ENCODE measurements around the gene SLC17A8.
A peak's percentile ranks its signal among the peaks of the same experiment; 100 is the strongest.

The SLC17A8 gene

DNA sequence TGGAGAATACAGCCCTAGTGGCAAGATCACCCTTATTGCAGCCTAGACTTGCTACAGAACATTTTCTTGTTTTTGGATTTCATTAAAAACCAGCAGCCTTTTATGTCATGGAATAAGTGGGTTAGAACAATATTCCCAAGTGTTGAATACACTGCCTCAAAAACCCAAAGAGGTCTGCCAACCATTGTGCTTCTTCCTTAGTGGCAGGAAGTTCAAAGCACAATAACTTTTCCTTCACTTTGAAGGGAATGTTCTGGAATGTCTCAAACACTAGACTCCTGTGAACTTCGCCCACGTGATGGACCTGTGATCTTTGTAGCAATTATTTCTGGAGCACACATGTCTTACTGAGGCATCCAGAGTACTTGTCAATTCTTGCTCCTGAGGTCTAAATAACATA is 8.5 kb downstream of the SLC17A8 start:
- DNase-seq (ENCODE audit: insufficient read length, low spot score) (no peak), FAIRE-seq (no peak)

DNA sequence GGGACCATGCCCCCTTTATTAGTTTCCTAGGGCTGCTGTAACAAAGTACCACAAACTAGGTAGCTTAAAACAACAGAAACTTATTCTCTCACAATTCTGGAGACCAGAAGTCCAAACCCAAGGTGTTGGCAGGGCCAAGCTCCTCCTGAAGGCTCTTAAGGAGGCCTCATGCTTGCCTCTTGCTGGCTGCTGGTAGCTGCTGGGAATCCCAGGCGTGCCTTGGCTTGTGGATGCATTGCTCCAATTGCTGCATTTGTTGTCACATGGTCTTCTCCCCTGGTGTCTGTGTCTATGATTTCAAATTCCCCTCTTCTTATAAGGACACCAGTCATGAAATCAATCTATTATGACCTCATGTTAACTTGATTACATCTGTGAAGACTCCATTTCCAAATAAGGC is 11.2 kb downstream of the SLC17A8 start:
- FAIRE-seq (no peak), DNase-seq (ENCODE audit: insufficient read length, low spot score) (no peak)

DNA sequence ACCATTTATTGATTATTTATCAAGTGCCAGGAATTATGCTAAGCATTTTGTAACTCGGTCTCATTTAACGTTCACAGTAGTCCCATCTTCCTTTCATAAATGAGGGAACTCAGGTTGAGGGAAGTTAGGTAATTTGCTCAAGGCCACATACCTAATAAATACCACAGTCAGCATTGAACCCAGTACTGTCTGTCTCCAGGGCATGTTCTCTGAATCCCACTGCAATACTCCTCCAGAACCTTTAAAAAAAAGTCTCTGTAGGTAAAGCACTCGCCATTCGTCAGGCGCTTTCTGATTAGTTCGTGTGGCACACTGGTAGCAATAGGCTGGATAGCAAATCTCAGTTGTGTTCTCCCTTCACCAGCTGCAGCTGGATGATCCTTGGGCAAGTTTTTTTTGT is 14.3 kb downstream of the SLC17A8 start:
- FAIRE-seq (no peak), DNase-seq (ENCODE audit: insufficient read length, low spot score) (no peak)

DNA sequence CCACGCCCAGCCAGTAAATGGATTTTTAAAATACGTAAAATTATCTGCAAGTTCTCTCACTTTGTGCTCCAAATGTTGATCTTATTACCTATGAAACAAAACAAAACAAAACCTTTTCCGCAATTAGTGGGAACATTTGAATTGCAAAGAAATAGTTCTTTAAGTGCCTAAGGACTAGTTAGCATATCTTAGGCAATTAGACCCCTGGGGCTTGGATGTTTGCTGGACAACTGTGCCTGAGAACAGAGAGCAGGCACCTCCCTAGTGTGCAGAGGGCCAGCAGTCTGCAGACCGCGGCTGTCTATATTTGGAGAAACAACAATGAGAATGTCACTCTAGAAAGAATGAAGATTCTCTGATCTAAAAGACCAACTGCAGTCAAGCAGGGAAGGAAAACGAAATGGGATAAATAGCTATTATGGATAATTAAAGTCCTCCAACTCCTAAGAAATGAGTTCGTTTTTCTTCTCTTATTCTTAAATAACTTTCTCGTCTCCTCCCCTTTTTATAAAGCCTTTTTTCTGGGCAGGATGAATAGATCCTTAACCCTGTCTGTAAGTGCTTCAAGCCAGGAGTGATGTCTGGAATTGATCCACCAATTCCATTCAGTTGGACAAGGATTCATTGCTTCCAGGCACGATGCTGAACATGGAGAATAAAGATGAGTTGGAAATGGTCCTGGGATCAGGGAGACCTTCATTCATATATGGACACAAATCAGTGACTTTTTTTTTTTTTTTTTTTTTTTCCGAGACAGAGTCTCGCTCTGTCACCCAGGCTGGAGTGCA is 16.2 kb downstream of the SLC17A8 start:
- FAIRE-seq, result no peak
- no peak for DNase-seq (ENCODE audit: insufficient read length, low spot score)

DNA sequence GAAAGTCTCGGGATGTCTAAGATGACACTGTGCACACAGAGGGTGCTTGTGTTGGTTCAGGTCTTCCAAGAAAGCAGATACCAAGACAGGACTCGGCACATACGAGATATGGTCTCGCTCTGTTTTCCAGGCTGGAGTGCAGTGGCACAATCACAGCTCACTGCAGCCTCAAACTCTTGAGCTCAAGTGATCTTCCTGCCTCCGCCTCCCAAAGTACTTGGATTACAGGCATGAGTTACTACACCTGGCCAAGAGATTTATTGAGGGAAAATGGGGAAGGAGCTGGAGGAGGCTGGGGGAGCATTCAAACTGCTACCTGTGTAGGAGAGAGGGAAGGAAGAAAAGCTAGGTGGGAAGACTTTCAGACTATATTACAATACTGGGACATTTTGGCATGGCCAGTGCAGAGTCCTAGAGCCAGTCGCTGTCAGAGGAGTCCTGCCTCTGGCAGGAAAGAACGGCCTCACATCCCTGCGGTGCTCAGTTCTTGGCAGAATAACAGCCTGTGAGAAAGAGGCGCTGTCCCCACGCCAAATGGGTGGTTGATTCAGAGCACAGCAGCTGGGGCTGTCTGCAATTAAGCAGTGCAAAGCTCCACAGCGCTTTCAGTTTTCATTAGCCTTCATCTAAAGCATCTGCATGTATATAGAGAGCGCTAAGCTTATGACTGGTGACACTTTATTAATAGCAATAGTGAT is 18.3 kb downstream of the SLC17A8 start:
- peak; percentile 44 for FAIRE-seq
- no peak for DNase-seq (ENCODE audit: insufficient read length, low spot score)

DNA sequence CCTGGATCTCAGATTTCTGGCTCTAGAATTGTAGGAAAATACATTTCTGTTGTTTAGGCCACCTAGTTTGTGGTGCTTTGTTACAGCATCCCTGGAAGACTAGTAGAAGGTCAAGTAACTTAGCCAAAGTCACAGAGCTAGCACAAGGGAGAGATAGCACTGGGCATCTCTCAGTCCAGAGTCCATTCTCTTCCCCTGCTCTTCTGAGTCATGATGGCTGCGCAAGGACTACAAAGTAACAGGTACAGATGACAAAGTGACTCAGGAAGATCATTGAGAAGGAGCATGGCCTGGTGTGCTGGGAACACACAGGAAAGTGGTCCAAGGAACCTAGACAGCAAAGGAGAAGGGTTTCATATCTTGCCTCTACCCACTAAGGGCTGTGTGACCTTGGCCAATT is 19.3 kb downstream of the SLC17A8 start:
- FAIRE-seq (no peak), DNase-seq (ENCODE audit: insufficient read length, low spot score) (no peak)

DNA sequence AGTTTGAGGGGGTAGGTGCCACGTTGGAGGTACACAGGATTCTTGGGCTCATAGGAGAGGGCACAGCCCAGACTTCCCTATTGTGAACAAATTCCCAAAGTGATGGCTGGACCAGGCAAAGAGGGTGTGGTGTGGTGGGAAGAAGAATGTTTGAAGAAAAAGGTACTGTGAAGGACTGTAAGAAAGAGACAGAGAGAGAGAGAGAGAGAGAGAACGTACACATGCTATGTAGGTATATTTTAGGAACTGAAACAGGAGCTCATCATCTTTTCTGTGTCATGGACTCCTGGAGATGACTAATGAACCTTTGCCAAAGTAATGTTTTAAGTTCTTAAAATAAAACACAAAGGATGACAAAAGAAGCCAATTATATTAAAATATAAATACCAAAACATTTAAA is 24.5 kb downstream of the SLC17A8 start:
- DNase-seq (ENCODE audit: insufficient read length, low spot score), result no peak
- no peak for FAIRE-seq

DNA sequence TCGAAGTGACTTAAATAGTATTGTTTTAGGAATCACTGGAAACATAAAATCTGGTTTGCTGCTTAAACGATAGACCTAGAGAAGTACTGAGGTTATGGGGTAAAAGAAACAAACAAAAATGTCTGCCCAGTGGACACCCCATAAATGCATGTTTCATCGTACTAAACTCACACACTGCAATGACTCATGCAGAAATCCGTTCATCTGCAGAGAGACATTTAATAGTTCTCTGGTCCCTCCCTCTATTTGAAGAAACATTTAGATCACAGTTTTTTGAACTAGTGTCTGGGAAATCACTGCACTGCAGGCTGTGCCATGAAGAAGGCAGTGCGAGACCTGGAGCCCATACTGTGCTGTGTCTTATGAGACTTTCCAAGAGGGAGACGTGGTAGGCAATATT is 25.5 kb downstream of the SLC17A8 start:
- DNase-seq (ENCODE audit: insufficient read length, low spot score), result no peak
- FAIRE-seq, result no peak

DNA sequence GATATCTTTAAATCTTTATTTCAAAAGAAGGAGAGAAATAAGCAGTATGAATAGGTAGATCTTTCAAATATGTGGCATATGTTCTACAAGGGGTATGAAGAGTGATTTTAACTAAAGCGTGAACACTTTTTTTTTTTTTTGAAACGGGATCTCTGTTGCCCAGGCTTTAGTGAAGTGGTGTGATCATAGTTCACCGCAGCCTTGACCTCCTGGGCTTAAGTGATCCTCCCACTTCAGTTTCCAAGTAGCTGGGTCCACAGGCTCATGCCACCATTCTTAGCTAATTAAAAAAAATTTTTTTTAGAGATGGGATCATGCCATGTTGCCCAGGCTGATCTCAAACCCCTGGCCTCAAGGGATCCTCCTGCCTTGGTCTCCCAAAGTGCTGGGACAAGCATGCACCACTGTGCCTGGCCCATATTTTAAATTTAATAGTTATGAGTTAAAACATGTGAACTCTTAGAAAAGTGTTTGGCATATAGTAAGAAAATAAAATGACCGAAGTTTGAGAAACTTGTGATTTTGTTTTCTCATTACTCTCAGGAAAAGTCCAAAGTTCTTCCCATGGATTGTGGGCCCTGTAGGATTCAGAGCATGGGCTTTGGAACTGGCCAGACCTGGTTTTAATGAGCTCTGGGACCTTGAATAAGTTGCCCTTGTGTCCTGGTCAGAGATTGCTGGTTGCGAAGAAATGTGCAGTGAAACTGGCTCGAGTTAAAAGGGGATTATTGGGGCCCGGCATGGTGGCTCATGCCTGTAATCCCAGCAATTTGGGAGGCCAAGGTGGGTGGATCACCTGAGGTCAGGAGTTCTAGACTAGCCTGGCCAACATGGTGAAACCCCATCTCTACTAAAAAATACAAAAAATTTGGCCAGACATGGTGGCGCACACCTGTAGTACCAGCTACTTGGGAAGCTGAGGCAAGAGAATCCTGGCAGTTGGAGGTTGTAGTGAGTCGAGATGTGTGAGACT is 27.0 kb downstream of the SLC17A8 start:
- no peak for FAIRE-seq
- no peak for DNase-seq (ENCODE audit: insufficient read length, low spot score)

DNA sequence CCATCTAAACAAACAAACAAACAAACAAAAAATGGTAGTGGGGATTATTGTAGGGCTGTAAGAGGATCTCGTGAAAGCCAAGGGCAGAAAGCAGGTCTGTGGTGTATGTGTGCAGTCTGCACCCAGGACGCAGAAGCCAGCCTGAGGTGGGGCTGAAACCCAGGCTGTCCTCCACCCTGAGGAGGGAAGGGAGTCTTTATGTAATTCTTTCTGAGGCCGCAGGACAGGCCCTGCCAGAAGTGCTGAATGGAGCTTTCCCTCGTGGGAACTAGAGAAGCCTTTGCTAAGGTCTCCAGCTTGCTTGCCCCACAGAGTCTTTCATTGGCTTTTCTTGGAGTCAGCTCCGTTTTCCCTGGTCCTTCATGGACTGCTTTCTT is 27.7 kb downstream of the SLC17A8 start:
- FAIRE-seq (no peak), DNase-seq (ENCODE audit: insufficient read length, low spot score) (no peak)

DNA sequence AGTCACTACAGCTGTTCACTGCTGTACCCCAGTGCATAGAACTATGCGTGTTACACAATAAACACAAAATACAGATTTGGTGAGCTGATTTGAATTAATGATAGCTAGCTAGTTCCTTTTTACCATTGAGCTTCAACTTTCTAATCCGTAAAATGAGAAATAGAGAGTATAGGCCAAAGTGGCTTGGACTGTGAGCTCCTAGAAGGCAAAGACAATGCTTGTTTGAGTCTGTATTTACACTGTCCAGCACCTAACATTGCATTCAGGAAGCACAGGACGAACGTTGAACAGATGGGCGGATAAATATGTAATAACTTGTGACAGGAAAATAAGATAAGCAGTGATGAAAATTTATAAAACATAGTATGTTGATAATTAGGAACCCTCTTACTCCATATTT is 31.5 kb downstream of the SLC17A8 start:
- DNase-seq (ENCODE audit: insufficient read length, low spot score), result no peak

DNA sequence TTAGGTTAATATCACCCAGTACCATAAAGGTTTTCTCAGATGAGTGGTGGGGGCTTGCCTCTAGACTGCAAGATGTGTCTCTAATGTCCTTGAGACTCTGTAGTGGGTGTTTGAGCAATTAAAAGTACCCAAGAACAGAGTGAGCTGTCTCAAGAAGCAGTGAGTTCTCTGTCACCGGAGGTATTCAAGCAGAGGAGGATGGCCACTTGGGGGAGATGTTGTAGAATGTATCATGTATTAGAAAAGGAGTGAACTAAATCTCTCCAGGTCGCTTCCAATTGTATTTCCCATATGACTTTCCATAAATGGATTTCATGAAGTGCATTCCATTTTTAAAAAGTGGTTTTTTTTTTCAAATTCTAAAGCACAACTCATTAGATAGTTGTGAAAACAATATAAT is 35.0 kb downstream of the SLC17A8 start:
- DNase-seq (ENCODE audit: insufficient read length, low spot score) (no peak), FAIRE-seq (no peak)

More for the DNA sequence above, 31.5 kb downstream of the SLC17A8 start:
- no peak for FAIRE-seq

DNA sequence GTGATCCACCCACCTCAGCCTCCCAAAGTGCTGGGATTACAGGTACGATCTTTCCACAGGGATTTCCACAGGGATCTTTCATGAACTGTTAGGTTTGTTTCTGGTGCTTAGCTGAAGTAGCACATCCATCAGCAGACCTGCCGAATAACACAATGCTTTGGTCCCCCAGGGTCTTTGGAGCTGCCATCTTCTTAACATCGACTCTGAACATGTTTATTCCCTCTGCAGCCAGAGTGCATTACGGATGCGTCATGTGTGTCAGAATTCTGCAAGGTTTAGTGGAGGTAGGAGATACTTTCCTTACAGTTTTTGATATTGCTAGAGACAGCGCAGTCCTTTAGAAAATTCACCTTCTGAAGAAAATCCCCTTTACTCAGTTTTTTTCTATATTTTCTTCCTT is 36.3 kb downstream of the SLC17A8 start:
- DNase-seq (ENCODE audit: insufficient read length, low spot score), result no peak
- FAIRE-seq, result no peak

DNA sequence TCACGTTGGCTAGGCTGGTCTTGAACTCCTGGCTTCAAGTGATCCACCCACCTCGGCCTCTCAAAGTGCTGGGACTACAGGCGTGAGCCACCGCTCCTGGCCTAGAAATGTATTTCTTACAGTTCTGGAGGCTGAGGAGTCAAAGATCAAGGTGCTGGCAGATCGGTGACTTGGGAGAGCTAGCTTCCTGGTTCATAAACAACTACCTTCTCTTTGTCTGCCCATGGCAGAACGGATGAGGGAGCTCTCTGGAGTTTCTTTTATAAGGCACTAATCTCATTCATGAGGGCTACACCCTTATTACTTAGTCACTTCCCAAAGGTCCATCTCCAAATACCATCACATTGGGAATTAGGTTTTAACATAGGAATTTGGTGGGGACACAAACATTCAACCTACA is 38.9 kb downstream of the SLC17A8 start:
- DNase-seq (ENCODE audit: insufficient read length, low spot score), result no peak
- no peak for FAIRE-seq

DNA sequence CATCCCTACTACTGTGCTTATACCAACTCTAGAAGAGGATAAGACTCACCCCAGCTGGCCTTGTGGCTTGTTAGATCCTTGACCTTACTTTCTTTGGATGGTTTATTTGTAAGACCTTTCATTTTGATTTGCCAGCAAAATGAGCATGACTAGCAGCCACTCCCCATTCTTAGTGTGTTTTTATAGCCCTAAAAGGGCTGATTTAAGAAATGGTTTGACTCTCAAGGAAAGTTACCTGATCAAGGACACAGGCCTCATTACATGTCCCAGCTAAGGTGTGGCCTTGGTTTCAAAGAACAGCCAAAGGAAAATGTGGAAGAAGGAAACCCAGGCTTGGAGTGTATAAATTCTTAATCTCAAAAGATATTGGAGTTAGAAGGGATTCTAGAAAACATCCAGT is 41.4 kb downstream of the SLC17A8 start:
- DNase-seq (ENCODE audit: insufficient read length, low spot score) (no peak), FAIRE-seq (no peak)

DNA sequence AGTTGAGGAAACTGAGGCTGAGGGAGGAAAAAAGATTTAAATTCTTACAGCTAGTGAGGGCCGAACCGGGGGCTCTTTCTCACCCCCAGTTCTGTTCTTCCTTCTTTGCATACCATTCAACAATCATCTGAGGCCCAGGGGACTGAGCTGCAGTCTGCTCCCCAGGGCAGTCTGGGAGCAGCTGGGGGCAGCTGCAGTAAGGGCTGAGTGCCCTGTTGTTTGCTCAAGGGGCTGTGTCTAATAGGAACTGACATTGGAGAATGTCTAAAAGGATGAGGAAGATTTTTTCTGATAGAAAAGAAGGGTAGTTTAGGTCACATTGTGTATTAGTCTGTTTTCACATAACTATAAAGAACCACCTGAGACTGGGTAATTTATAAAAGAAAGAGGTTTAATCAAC is 42.2 kb downstream of the SLC17A8 start:
- no peak for DNase-seq (ENCODE audit: insufficient read length, low spot score)
- FAIRE-seq, result no peak

DNA sequence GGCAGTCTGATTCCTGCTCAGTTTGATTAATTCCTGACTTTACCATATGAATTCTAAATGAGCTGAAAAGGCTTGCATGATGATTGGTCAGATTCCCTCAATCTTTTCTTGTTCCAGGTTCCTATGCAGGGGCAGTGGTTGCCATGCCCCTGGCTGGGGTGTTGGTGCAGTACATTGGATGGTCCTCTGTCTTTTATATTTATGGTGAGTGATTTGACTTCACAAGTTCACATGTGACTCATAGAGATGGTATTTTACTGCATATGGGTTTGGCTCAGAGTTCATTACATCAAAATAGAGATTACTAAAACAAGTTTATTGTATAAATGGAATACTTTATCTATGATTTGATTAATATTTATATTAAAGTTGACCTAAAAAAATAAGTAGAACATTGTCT is 44.8 kb downstream of the SLC17A8 start:
- no peak for FAIRE-seq
- DNase-seq (ENCODE audit: insufficient read length, low spot score), result peak; percentile 71

DNA sequence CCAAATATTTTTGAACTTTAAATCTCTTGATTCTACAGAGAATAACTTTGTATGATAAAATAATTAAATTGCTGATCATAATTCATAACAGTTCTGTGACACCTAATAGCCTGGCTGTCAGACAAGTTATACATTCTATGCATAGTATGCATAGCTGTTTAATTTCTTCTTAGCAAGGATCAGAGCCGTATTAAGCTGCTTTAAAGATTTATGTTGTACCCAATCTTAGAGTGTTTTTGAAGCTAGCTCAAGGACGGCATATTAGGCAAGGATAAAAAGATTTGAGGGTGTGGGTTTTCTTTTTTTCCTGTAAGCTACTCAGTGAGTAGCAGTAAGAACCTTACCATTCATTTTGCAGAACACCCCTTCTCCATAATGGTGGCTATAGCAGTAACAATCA is 45.9 kb downstream of the SLC17A8 start:
- FAIRE-seq, result no peak
- no peak for DNase-seq (ENCODE audit: insufficient read length, low spot score)

DNA sequence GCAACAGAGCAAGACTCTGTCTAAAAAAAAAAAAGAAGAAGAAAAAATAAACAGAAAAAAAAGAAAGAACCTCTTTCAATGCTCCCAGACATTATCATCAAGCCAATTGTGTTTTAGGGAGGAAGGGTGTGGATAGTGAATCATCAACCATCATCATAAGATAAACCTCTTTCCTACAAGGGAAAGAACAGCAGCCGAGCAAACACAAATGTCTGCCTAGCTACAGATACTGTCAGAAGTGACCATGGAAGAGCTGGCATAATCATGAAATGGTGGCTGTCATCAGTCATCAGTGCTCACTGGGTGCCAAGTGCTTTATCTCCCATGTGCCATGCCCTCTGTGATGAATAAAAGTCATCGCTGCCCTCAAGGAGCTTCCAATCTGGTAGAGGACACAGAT is 46.6 kb downstream of the SLC17A8 start:
- no peak for FAIRE-seq
- no peak for DNase-seq (ENCODE audit: insufficient read length, low spot score)

DNA sequence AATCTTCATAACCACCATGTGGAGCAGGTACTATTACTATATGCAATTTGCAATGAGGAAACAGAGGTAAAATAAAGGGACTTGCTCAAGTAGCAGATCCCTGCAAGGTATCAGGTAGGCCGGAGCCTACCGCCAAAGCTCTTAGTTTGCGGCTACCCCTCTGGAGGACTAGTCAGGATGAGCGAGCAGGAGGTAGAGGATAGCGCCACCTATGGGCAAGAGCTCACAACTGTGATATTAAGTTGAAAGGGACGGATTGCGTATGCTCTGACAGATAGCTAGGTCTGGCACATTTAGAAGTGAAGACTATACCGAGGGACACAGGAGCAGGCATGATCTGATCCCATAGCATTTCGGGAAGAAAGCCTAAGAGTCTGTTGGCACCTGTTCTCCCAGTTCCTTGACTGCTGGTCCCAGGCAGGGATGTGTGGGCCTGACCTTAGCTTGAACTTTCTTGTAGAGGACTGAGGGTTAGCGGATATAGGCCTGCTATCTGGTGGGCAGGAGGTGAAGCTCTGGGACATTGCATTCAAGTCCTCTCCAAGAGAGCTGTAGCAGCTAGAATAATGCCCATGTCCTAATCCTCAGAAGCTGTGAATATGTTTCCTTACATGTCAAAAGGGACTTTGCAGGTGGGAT is 48.0 kb downstream of the SLC17A8 start:
- no peak for FAIRE-seq
- peak; percentile 17 for DNase-seq (ENCODE audit: insufficient read length, low spot score)

DNA sequence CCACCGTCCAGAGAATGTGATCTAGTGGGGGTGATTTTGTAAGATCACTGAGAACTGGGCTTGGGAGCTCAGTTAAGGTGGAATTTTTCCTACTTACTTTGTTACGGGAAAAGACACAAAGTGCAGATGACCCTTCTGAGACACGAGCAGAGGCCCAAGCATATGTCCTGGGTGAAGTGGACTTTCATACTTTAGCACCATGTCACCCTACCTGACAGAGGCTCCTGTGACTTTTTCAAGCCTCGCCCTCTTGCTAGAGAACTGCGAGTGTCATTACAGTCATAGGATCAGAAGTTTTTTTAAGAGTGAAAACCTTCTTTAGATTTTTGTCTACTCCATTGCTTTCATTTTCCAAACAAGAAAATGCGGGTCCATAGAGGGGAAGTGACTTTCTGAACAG is 56.1 kb downstream of the SLC17A8 start:
- no peak for FAIRE-seq
- DNase-seq (ENCODE audit: insufficient read length, low spot score), result no peak

Data from HTR-8/SVneo (cell line).